GM18873 (cell line): ENCODE data around the gene CHMP6.

Experiments
- ATAC-seq: cut with Tn5 transposase; IDR thresholded peaks from one replicate; pipeline ENCODE4 v1.9.1; 2021; ENCODE audit warnings: mild to moderate bottlenecking, moderate library complexity, moderate number of reproducible peaks; ENCODE audit not compliant: unreplicated experiment, low FRiP score

CHMP6 gene

GRCh38 chr17:80991645-80992076 lies at the start of gene CHMP6:
TSS of gene CHMP6 (plus strand) at chr17:80991841. CDS start at chr17:80991919, 78 bp downstream.
- no peak for ATAC-seq

GRCh38 chr17:80942423-80943345 lies 49.0 kb upstream of the CHMP6 start:
- ATAC-seq = no peak

- ATAC-seq = no peak
Measured at GRCh38 chr17:80943346-80944145, 48.1 kb upstream of the CHMP6 start.

GRCh38 chr17:80944326-80944725 lies 47.3 kb upstream of the CHMP6 start:
- ATAC-seq = no peak

GRCh38 chr17:80945736-80946135 lies 45.9 kb upstream of the CHMP6 start:
- no peak for ATAC-seq

GRCh38 chr17:80946449-80946848 lies 45.2 kb upstream of the CHMP6 start:
- no peak for ATAC-seq

- no peak for ATAC-seq
Measured at GRCh38 chr17:80947200-80947940, 44.3 kb upstream of the CHMP6 start.

GRCh38 chr17:80948019-80948975 lies 43.3 kb upstream of the CHMP6 start:
- no peak for ATAC-seq

GRCh38 chr17:80948976-80949450 lies 42.6 kb upstream of the CHMP6 start:
- no peak for ATAC-seq

GRCh38 chr17:80949451-80950421 lies 41.9 kb upstream of the CHMP6 start:
- ATAC-seq = no peak

GRCh38 chr17:80950466-80951120 lies 41.0 kb upstream of the CHMP6 start:
- no peak for ATAC-seq

- no peak for ATAC-seq
Measured at GRCh38 chr17:80951121-80952090, 40.2 kb upstream of the CHMP6 start.

GRCh38 chr17:80952291-80952690 lies 39.4 kb upstream of the CHMP6 start:
- no peak for ATAC-seq

- no peak for ATAC-seq
Measured at GRCh38 chr17:80953471-80954315, 37.9 kb upstream of the CHMP6 start.

- no peak for ATAC-seq
Measured at GRCh38 chr17:80955078-80955477, 36.6 kb upstream of the CHMP6 start.
